Esophagus squamous epithelium (tissue), 5 donors: ENCODE results near the gene HEXIM2. TPM values are rescaled to one million over a fixed set of nuclear protein-coding genes. Genes with fewer than 3 reads are reported as not detected.
A peak's percentile ranks its signal among the peaks of the same experiment; 100 is the strongest.
"Not testable (repeated sequence)": the region's sequence is repeated elsewhere in the genome, so short reads cannot be mapped to it uniquely, and the experiment has no call there.

Source experiments
- DNase-seq: peaks from one replicate; lab custom pipeline; 2025; lab: John Stamatoyannopoulos, UW
- H3K27ac ChIP-seq, 4 donors: fragments of 200-600 bp; sonication (generic); one replicate each; pipeline ENCODE4 v1.5.1; 2016 to 2019; ENCODE audit warnings: mild to moderate bottlenecking in 1 of 4
- H3K27me3 ChIP-seq, 4 donors: fragments of 200-600 bp; sonication (generic); 1 replicate in 3 of 4; 2 replicates in 1 of 4; pipeline versions ENCODE4 v1.5.1 to v1.6.0; 2017 to 2021; ENCODE audit warnings: antibody characterized with exemption in 1 of 4
- H3K36me3 ChIP-seq, 3 donors: fragments of 200-600 bp; sonication (generic); one replicate each; pipeline ENCODE4 v1.5.1; 2016 to 2019
- H3K4me1 ChIP-seq, 3 donors: fragments of 200-600 bp; sonication (generic); one replicate each; pipeline ENCODE4 v1.5.1; 2017 to 2019
- H3K4me3 ChIP-seq, 4 donors: fragments of 200-600 bp; sonication (generic); 1 replicate in 3 of 4; 2 replicates in 1 of 4; pipeline ENCODE4 v1.5.1; 2016 to 2019; ENCODE audit warnings: mild to moderate bottlenecking in 2 of 4, moderate library complexity in 1 of 4
- H3K9me3 ChIP-seq, 3 donors: fragments of 200-600 bp; sonication (generic); one replicate each; pipeline ENCODE4 v1.5.1; 2016 to 2019
- POLR2A ChIP-seq, 4 donors: fragments of 450-650 bp; IDR thresholded peaks; one replicate each; pipeline ENCODE4 v1.6.1; 2017; ENCODE audit warnings: antibody characterized with exemption in 4 of 4, mild to moderate bottlenecking in 4 of 4, moderate library complexity in 3 of 4
- WGBS, 2 donors: methylation state at CpG; one replicate each; pipeline ENCODE4 v1.1.5; 2018; 5-methylcytosine and 5-hydroxymethylcytosine counted together
- intact Hi-C: fragments of 100-400 bp; cut with DNase I; formaldehyde crosslinking; loops from one replicate; pipeline ENCODE4 v1.15.0; 2022
- small RNA-seq, 4 donors: library from RNA; depleted of rRNA; stranded (forward); fragments of <200 nt; gene quantifications; one replicate each; pipeline ENCODE3, GENCODE V24; 2016
- total RNA-seq, 4 donors: library from RNA; depleted of rRNA; stranded (reverse); fragments of >200 nt; gene quantifications; one replicate each; pipeline ENCODE4 v1.1.0, GENCODE V29; 2016
- TF ChIP-seq, protein P1 (sequence below), 6 experiments: fragments of 450-650 bp in 4 of 6; fragments of 200-600 bp in 2 of 6; sonication (generic) in 2 of 6; IDR thresholded peaks; one replicate each; pipeline ENCODE4 v1.5.1; 2016 to 2019; ENCODE audit warnings: antibody characterized with exemption in 6 of 6, mild to moderate bottlenecking in 4 of 6, moderate library complexity in 4 of 6
- donor health status: DM: yes; HTN: yes; CAD: no.

The HEXIM2 gene
- total RNA-seq, 4 donors from 2014 or later, result 1.7 to 9.0 (median 4.9) TPM

GRCh38 chr17:45197555-45198334, 36.1 kb downstream of the HEXIM2 start:
- TF ChIP-seq, protein P1, sequence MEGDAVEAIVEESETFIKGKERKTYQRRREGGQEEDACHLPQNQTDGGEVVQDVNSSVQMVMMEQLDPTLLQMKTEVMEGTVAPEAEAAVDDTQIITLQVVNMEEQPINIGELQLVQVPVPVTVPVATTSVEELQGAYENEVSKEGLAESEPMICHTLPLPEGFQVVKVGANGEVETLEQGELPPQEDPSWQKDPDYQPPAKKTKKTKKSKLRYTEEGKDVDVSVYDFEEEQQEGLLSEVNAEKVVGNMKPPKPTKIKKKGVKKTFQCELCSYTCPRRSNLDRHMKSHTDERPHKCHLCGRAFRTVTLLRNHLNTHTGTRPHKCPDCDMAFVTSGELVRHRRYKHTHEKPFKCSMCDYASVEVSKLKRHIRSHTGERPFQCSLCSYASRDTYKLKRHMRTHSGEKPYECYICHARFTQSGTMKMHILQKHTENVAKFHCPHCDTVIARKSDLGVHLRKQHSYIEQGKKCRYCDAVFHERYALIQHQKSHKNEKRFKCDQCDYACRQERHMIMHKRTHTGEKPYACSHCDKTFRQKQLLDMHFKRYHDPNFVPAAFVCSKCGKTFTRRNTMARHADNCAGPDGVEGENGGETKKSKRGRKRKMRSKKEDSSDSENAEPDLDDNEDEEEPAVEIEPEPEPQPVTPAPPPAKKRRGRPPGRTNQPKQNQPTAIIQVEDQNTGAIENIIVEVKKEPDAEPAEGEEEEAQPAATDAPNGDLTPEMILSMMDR (IDR thresholded peaks at IDR 0.05), result peak; percentile 98 to 99 (median 99)
- TF ChIP-seq POLR2A (IDR thresholded peaks at IDR 0.05), result no peak
- intact Hi-C loops, result loop anchor here (1.0 kb wide), 1 partner anchor 62 kb away; the partner anchor contains the start of gene ACBD4
- Histone ChIP-seq H3K27me3 (no peaks in the 10 kb centered on the region), H3K36me3 (no peaks in the 10 kb centered on the region), H3K4me3 (peak overlapping the region in 2 of 4 donors; percentile 14 to 24), H3K4me1 (peaks cover 10 to 39% (median 14%) of the 10 kb centered on the region in 3 donors), H3K9me3 (no peaks in the 10 kb centered on the region), H3K27ac (peak overlapping the region; percentile 35 to 62 (median 54))
- DNase-seq, result peak; percentile 39
- 2 to 3% methylated on average over 6 to 12 of the region's 16 CpGs for WGBS, 2 donors

DNA sequence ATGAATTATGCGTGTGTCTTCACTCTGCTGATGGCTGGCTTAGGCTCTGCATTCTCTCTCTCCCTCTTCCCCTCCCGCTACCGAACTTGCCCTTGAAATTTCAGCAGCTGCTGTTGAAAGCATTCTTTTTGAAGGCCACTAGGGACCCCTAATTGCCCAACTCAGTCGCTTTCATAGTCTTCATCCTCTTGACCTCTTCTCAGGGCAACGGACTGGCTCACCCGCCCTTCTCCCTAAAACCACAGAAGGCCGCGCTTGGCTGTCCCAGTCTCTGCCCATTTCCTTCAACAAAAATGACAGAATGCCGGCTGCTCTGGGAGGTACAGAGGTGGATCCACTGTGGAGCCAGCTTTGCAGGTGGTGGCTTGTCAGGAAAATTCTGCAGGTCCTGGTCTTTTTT, 39.0 kb downstream of the HEXIM2 start:
- Histone ChIP-seq H3K4me3 (no peak overlapping the region), H3K4me1 (peaks cover 10 to 39% (median 14%) of the 10 kb centered on the region in 3 donors), H3K27me3 (no peaks in the 10 kb centered on the region), H3K9me3 (no peaks in the 10 kb centered on the region), H3K36me3 (no peaks in the 10 kb centered on the region), H3K27ac (peak overlapping the region in 3 of 4 donors; percentile 25 to 60 (median 57))
- 24 to 26% methylated on average over 9 of the region's 9 CpGs for WGBS, 2 donors
- intact Hi-C loops, result no loop called here
- no peak for DNase-seq
- no peak for TF ChIP-seq POLR2A (IDR thresholded peaks at IDR 0.05)
- TF ChIP-seq, protein P1 (IDR thresholded peaks at IDR 0.05), result no peak

- WGBS, 2 donors, result 80 to 90% methylated on average over 1 to 3 of the region's 4 CpGs
- no peaks in the 10 kb centered on the region for H3K9me3 ChIP-seq
- no peaks in the 10 kb centered on the region for H3K27me3 ChIP-seq
- intact Hi-C loops, result no loop called here
- DNase-seq, result no peak
- H3K4me3 ChIP-seq, result no peak overlapping the region
- peak overlapping the region; percentile 25 to 68 (median 58) for H3K27ac ChIP-seq
- peaks cover 10 to 39% (median 14%) of the 10 kb centered on the region in 3 donors for H3K4me1 ChIP-seq
- TF ChIP-seq, protein P1 (IDR thresholded peaks at IDR 0.05), result no peak
- no peak for TF ChIP-seq POLR2A (IDR thresholded peaks at IDR 0.05)
- H3K36me3 ChIP-seq, result no peaks in the 10 kb centered on the region
Observed at GRCh38 chr17:45201457-45201856, 39.8 kb downstream of the HEXIM2 start.

DNA sequence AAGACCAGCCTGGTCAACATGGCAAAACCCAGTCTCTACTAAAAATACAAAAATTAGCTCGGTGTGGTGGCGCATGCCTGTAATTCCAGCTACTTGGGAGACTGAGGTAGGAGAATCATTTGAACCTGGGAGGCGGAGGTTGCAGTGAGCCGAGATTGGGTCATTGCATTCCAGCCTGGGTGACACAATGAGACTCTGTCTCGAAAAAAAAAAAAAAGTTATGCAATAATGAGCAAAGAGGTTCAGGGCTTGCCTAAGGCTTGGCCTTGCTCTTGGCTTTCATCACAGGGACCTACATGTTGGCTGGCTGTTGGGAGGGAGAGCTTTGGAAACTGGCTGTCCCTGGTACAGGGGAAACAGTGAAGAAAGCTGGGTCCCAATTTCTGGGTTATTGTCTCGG, 40.2 kb downstream of the HEXIM2 start:
- peak overlapping the region; percentile 25 to 68 (median 58) for H3K27ac ChIP-seq
- DNase-seq, result not testable (repeated sequence)

GRCh38 chr17:45218895-45219661, 57.4 kb downstream of the HEXIM2 start:
- intact Hi-C loops, result loop anchor here (5.0 kb wide), 1 partner anchor 168 kb away; no protein-coding TSS in a partner anchor
- Histone ChIP-seq H3K9me3 (no peaks in the 10 kb centered on the region), H3K27ac (peak overlapping the region in 1 of 4 donors; percentile 25), H3K4me1 (peaks cover 4 to 56% (median 23%) of the 10 kb centered on the region in 3 donors), H3K4me3 (no peak overlapping the region), H3K36me3 (no peaks in the 10 kb centered on the region), H3K27me3 (peaks cover 0 to 35% (median 3%) of the 10 kb centered on the region in 4 donors)
- TF ChIP-seq POLR2A (IDR thresholded peaks at IDR 0.05), result no peak
- TF ChIP-seq, protein P1 (IDR thresholded peaks at IDR 0.05), result peak; percentile 85 to 99 (median 98)
- 9 to 16% methylated on average over 11 to 12 of the region's 12 CpGs for WGBS, 2 donors
- DNase-seq, result no peak

More for the DNA sequence above, 40.2 kb downstream of the HEXIM2 start:
- peaks cover 10 to 39% (median 14%) of the 10 kb centered on the region in 3 donors for H3K4me1 ChIP-seq
- H3K9me3 ChIP-seq, H3K36me3 ChIP-seq, intact Hi-C loops, H3K27me3 ChIP-seq, H3K4me3 ChIP-seq: not testable (repeated sequence)
- WGBS, 2 donors, result 66 to 68% methylated on average over 5 to 6 of the region's 6 CpGs

Small RNA genes lying within 50 kb of the gene (small RNA-seq; reads per million reads assigned to genes)
- gene MIR6784, result 0 reads per million in 4 donors

Other genes with a start within 250 kb of the HEXIM2 start
- gene GFAP, start 246.4 kb upstream of the HEXIM2 start, total RNA-seq, result not detected
- gene KIF18B, start 214.1 kb upstream of the HEXIM2 start, total RNA-seq, result 10 to 100 TPM in 1 of 4 donors, 1 to 10 TPM in 3; 3.3 to 11.1 (median 4.8) TPM
- gene C1QL1, start 193.6 kb upstream of the HEXIM2 start, total RNA-seq, result 1 to 10 TPM in 1 of 4 donors, under 1 TPM in 2, not detected in 1; 0.35 to 2.3 (median 0.70) TPM
- 10 to 100 TPM; 23.8 to 44.1 (median 34.7) TPM for gene DCAKD, start 110.2 kb upstream of the HEXIM2 start, total RNA-seq
- 10 to 100 TPM; 54.6 to 66.2 (median 57.8) TPM for gene NMT1, start 100.6 kb upstream of the HEXIM2 start, total RNA-seq
- gene PLCD3, start 29.4 kb upstream of the HEXIM2 start, total RNA-seq, result 100 to 1,000 TPM in 1 of 4 donors, 10 to 100 TPM in 3; 16.3 to 105 (median 20.5) TPM
- 1 to 10 TPM; 1.7 to 6.9 (median 4.5) TPM for gene ACBD4, start 26.2 kb upstream of the HEXIM2 start, total RNA-seq
- gene HEXIM1, start 13.4 kb upstream of the HEXIM2 start, total RNA-seq, result 10 to 100 TPM; 19.8 to 28.4 (median 25.3) TPM
- gene FMNL1, start 60.0 kb downstream of the HEXIM2 start, total RNA-seq, result 10 to 100 TPM in 2 of 4 donors, 1 to 10 TPM in 2; 3.5 to 16.8 (median 6.9) TPM
- gene SPATA32, start 100.2 kb downstream of the HEXIM2 start, total RNA-seq, result not detected
- gene MAP3K14, start 155.1 kb downstream of the HEXIM2 start, total RNA-seq, result 10 to 100 TPM in 1 of 4 donors, 1 to 10 TPM in 3; 3.7 to 14.7 (median 6.7) TPM